Upper lobe of left lung (tissue), 6 donors: ENCODE measurements around the gene PRSS57. TPM values are rescaled to one million over a fixed set of nuclear protein-coding genes. Genes with fewer than 3 reads are reported as not detected.

Source experiments
- ATAC-seq, 2 donors: fragments of 200-7000 bp; cut with Tn5 transposase; one replicate each; pipeline ENCODE4 v1.9.1; 2022; ENCODE audit warnings: mild to moderate bottlenecking in 2 of 2, moderate library complexity in 2 of 2; ENCODE audit not compliant: low FRiP score in 2 of 2
- DNase-seq, 2 donors: peaks; one replicate each; pipeline ENCODE4 v3.0.0-alpha.2; 2019 to 2020
- H3K27ac ChIP-seq, 4 donors: fragments of 200-600 bp; sonication (generic); one replicate each; pipeline ENCODE4 v1.5.1; 2016 to 2019
- H3K27me3 ChIP-seq, 4 donors: fragments of 200-600 bp; sonication (generic); one replicate each; pipeline ENCODE4 v1.5.1; 2017 to 2019
- H3K36me3 ChIP-seq, 4 donors: fragments of 200-600 bp; sonication (generic); one replicate each; pipeline ENCODE4 v1.5.1; 2016 to 2019
- H3K4me1 ChIP-seq, 4 donors: fragments of 200-600 bp; sonication (generic); one replicate each; pipeline ENCODE4 v1.5.1; 2018 to 2019
- H3K4me3 ChIP-seq, 4 donors: fragments of 200-600 bp; sonication (generic); one replicate each; pipeline ENCODE4 v1.5.1; 2017 to 2019; ENCODE audit warnings: mild to moderate bottlenecking in 2 of 4, moderate library complexity in 1 of 4
- H3K9me3 ChIP-seq, 4 donors: fragments of 200-600 bp; sonication (generic); one replicate each; pipeline ENCODE4 v1.5.1; 2018 to 2019
- CTCF ChIP-seq, 6 experiments: fragments of 450-650 bp in 4 of 6; fragments of 200-600 bp in 2 of 6; sonication (generic) in 2 of 6; IDR thresholded peaks; one replicate each; pipeline ENCODE4 v1.5.1; 2016 to 2019; ENCODE audit warnings: antibody characterized with exemption in 6 of 6
- EP300 ChIP-seq, 4 donors: sonication (generic); formaldehyde crosslinking; IDR thresholded peaks; one replicate each; pipeline ENCODE4 v1.5.1; 2017; ENCODE audit warnings: antibody characterized with exemption in 4 of 4, control low read depth in 2 of 4
- POLR2A ChIP-seq, 4 donors: fragments of 450-650 bp; IDR thresholded peaks; one replicate each; pipeline ENCODE4 v1.5.1; 2016 to 2017; ENCODE audit warnings: antibody characterized with exemption in 4 of 4, mild to moderate bottlenecking in 2 of 4
- POLR2AphosphoS5 ChIP-seq, 2 donors: sonication (generic); formaldehyde crosslinking; IDR thresholded peaks; one replicate each; pipeline ENCODE4 v1.5.1; 2017; ENCODE audit warnings: antibody characterized with exemption in 2 of 2
- WGBS, 2 donors: methylation state at CpG; one replicate each; pipeline ENCODE4 v1.1.5; 2017 to 2018; 5-methylcytosine and 5-hydroxymethylcytosine counted together
- total RNA-seq, 6 donors: library from RNA; depleted of rRNA in 4 of 6; stranded (reverse); fragments of >200 nt in 4 of 6; gene quantifications; one replicate each; pipeline versions ENCODE4 v1.1.0 to v1.2.1, GENCODE V29; 2016 to 2021
- donor health status: DM: no; HTN: no; CAD: no; lungs with moderate emphysema.
- donor health status: DM: no; HTN: yes; CAD: no; lungs with severe emphysema.

Gene PRSS57
- total RNA-seq, 6 donors from 2014 or later = 0.37 to 0.46 TPM; not detected in 4

- Histone ChIP-seq H3K4me1 (peaks cover 10 to 34% (median 13%) of the 10 kb centered on the region in 4 donors), H3K9me3 (no peaks in the 10 kb centered on the region), H3K4me3 (no peak overlapping the region), H3K27ac (peak overlapping the region in 2 of 4 donors; percentile 16 to 77), H3K27me3 (peaks cover 0 to 23% (median 14%) of the 10 kb centered on the region in 4 donors), H3K36me3 (no peaks in the 10 kb centered on the region)
- 37 to 49% methylated on average over 12 to 20 of the region's 54 CpGs for WGBS, 2 donors
- DNase-seq = peak in 1 of 2 donors; percentile 90
- ATAC-seq = peak; percentile 12 to 88
- TF ChIP-seq POLR2A (IDR thresholded peaks at IDR 0.05) (no peak), POLR2AphosphoS5 (IDR thresholded peaks at IDR 0.05) (peak in 1 of 2 donors; percentile 11)
These were observed 23.8 kb upstream of the PRSS57 start for GRCh38 chr19:718991-719512.

GRCh38 chr19:718251-718951 lies 23.1 kb upstream of the PRSS57 start:
- TF ChIP-seq POLR2AphosphoS5 (IDR thresholded peaks at IDR 0.05) = no peak
- no peak for TF ChIP-seq CTCF (IDR thresholded peaks at IDR 0.05)
- DNase-seq (no peak), ATAC-seq (peak in 1 of 2 donors; percentile 0)
- Histone ChIP-seq H3K27me3 (peaks cover 0 to 23% (median 14%) of the 10 kb centered on the region in 4 donors), H3K4me1 (peaks cover 10 to 34% (median 13%) of the 10 kb centered on the region in 4 donors), H3K27ac (peak overlapping the region in 2 of 4 donors; percentile 16 to 77), H3K4me3 (no peak overlapping the region), H3K36me3 (no peaks in the 10 kb centered on the region), H3K9me3 (no peaks in the 10 kb centered on the region)
- 66 to 79% methylated on average over 19 to 23 of the region's 23 CpGs for WGBS, 2 donors

- WGBS, 2 donors = 90 to 93% methylated on average over 3 of the region's 3 CpGs
- H3K27ac ChIP-seq = no peak overlapping the region
- no peak for TF ChIP-seq POLR2A (IDR thresholded peaks at IDR 0.05)
- TF ChIP-seq EP300 (IDR thresholded peaks at IDR 0.05) = no peak
- no peak for TF ChIP-seq POLR2AphosphoS5 (IDR thresholded peaks at IDR 0.05)
- TF ChIP-seq CTCF (IDR thresholded peaks at IDR 0.05) = no peak
These were observed 20.1 kb upstream of the PRSS57 start for GRCh38 chr19:715347-715746.

GRCh38 chr19:711254-711653 lies 16.0 kb upstream of the PRSS57 start:
- H3K4me1 ChIP-seq = peaks cover 8 to 36% (median 18%) of the 10 kb centered on the region in 4 donors
- H3K9me3 ChIP-seq = no peaks in the 10 kb centered on the region
- peaks cover 0 to 18% (median 4%) of the 10 kb centered on the region in 4 donors for H3K27me3 ChIP-seq
- H3K36me3 ChIP-seq = no peaks in the 10 kb centered on the region
- no peak for ATAC-seq
- no peak for DNase-seq
- H3K4me3 ChIP-seq = no peak overlapping the region
- peak overlapping the region in 2 of 4 donors; percentile 87 to 91 for H3K27ac ChIP-seq
- WGBS, 2 donors = 82 to 90% methylated on average over 8 of the region's 8 CpGs
- TF ChIP-seq CTCF (IDR thresholded peaks at IDR 0.05) (no peak), EP300 (IDR thresholded peaks at IDR 0.05) (no peak), POLR2AphosphoS5 (IDR thresholded peaks at IDR 0.05) (no peak), POLR2A (IDR thresholded peaks at IDR 0.05) (no peak)

More at GRCh38 chr19:715347-715746, 20.1 kb upstream of the PRSS57 start:
- DNase-seq = no peak
- no peak for ATAC-seq
- Histone ChIP-seq H3K36me3 (no peaks in the 10 kb centered on the region), H3K4me3 (no peak overlapping the region), H3K4me1 (peaks cover 10 to 23% (median 17%) of the 10 kb centered on the region in 4 donors), H3K9me3 (no peaks in the 10 kb centered on the region), H3K27me3 (peaks cover 0 to 18% (median 13%) of the 10 kb centered on the region in 4 donors)

- ATAC-seq (peak in 1 of 2 donors; percentile 9), DNase-seq (peak in 1 of 2 donors; percentile 74)
- Histone ChIP-seq H3K36me3 (no peaks in the 10 kb centered on the region), H3K9me3 (no peaks in the 10 kb centered on the region), H3K27me3 (peaks cover 0 to 18% (median 4%) of the 10 kb centered on the region in 4 donors), H3K4me3 (peak overlapping the region in 2 of 4 donors; percentile 65 to 86), H3K4me1 (peaks cover 8 to 36% (median 18%) of the 10 kb centered on the region in 4 donors), H3K27ac (peak overlapping the region; percentile 69 to 91 (median 84))
- no peak for TF ChIP-seq POLR2AphosphoS5 (IDR thresholded peaks at IDR 0.05)
- no peak for TF ChIP-seq EP300 (IDR thresholded peaks at IDR 0.05)
- no peak for TF ChIP-seq CTCF (IDR thresholded peaks at IDR 0.05)
- TF ChIP-seq POLR2A (IDR thresholded peaks at IDR 0.05) = no peak
- 59 to 62% methylated on average over 12 to 21 of the region's 21 CpGs for WGBS, 2 donors
These were observed 15.5 kb upstream of the PRSS57 start for GRCh38 chr19:710767-711166.
